HG03097 (cell line): ENCODE results near the gene MYO7B.

Source experiments
- ATAC-seq: cut with Tn5 transposase; IDR thresholded peaks from one replicate; pipeline ENCODE4 v1.9.1; 2021; ENCODE audit not compliant: unreplicated experiment, low FRiP score

Gene MYO7B

GRCh38 chr2:127535422-127535901 is at the start of gene MYO7B:
MYO7B (plus strand) TSS chr2:127535683; CDS start chr2:127559723, 24,040 bp downstream.
- ATAC-seq, result no peak

GRCh38 chr2:127485694-127486071 is 49.8 kb upstream of the MYO7B start:
- no peak for ATAC-seq

GRCh38 chr2:127486247-127487058 is 49.0 kb upstream of the MYO7B start:
- no peak for ATAC-seq

- no peak for ATAC-seq
Observed at GRCh38 chr2:127490283-127490682, 45.2 kb upstream of the MYO7B start.

- ATAC-seq, result no peak
Observed at GRCh38 chr2:127498386-127498785, 37.1 kb upstream of the MYO7B start.

- ATAC-seq, result no peak
Observed at GRCh38 chr2:127503491-127503890, 32.0 kb upstream of the MYO7B start.

- ATAC-seq, result no peak
Observed at GRCh38 chr2:127504552-127505430, 30.7 kb upstream of the MYO7B start.

- no peak for ATAC-seq
Observed at GRCh38 chr2:127506510-127506909, 29.0 kb upstream of the MYO7B start.

GRCh38 chr2:127508023-127508630 is 27.4 kb upstream of the MYO7B start:
- ATAC-seq, result no peak

GRCh38 chr2:127508631-127509034 is 26.9 kb upstream of the MYO7B start:
- no peak for ATAC-seq

GRCh38 chr2:127510073-127510472 is 25.4 kb upstream of the MYO7B start:
- ATAC-seq, result no peak

GRCh38 chr2:127511090-127511695 is 24.3 kb upstream of the MYO7B start:
- ATAC-seq, result no peak

GRCh38 chr2:127511917-127512316 is 23.6 kb upstream of the MYO7B start:
- ATAC-seq, result no peak

GRCh38 chr2:127512362-127512761 is 23.1 kb upstream of the MYO7B start:
- no peak for ATAC-seq

- no peak for ATAC-seq
Observed at GRCh38 chr2:127514076-127514475, 21.4 kb upstream of the MYO7B start.

- no peak for ATAC-seq
Observed at GRCh38 chr2:127514485-127514884, 21.0 kb upstream of the MYO7B start.

- ATAC-seq, result no peak
Observed at GRCh38 chr2:127515383-127515915, 20.0 kb upstream of the MYO7B start.

GRCh38 chr2:127516041-127516762 is 19.3 kb upstream of the MYO7B start:
- no peak for ATAC-seq

- ATAC-seq, result no peak
Observed at GRCh38 chr2:127517465-127517864, 18.0 kb upstream of the MYO7B start.

GRCh38 chr2:127520424-127520823 is 15.1 kb upstream of the MYO7B start:
- no peak for ATAC-seq
